AG04450 (cell line): ENCODE results near the gene SERPINI1. TPM values are rescaled to one million over a fixed set of nuclear protein-coding genes. Genes with fewer than 3 reads are reported as not detected.

Experiments
- CTCF ChIA-PET: fragments of 300-600, 350-600 bp; formaldehyde crosslinking; extraction: SDS; loops from one replicate; lab custom pipeline; 2022; ENCODE audit warnings: antibody characterized with exemption, inconsistent platforms; lab: Charles Lee
- POLR2A ChIA-PET: fragments of 350-600 bp; formaldehyde crosslinking; extraction: SDS; loops from one replicate; lab custom pipeline; 2021; ENCODE audit warnings: antibody characterized with exemption, inconsistent platforms; lab: Yijun Ruan, JAX
- DNase-seq: peaks from one replicate; pipeline ENCODE4 v3.0.0-alpha.2; 2011; ENCODE audit warnings: low read depth, low spot score
- H3K27ac ChIP-seq: one replicate; pipeline ENCODE4 v1.5.1; 2012; ENCODE audit warnings: low read depth, low read length, control low read depth
- H3K27me3 ChIP-seq: one replicate; pipeline ENCODE4 v1.6.0; 2012; ENCODE audit warnings: low read length; ENCODE audit not compliant: control insufficient read depth, insufficient read depth
- H3K4me3 ChIP-seq: 2 replicates; pipeline ENCODE4 v1.5.1; 2011; ENCODE audit warnings: mild to moderate bottlenecking, low read depth, low read length, control low read depth
- H3K9me3 ChIP-seq: 2 replicates; pipeline ENCODE4 v1.5.1; 2012; ENCODE audit warnings: low read length; ENCODE audit not compliant: control insufficient read depth, insufficient read depth
- polyA plus RNA-seq: library from polyadenylated mRNA; depleted of rRNA; stranded (reverse); fragments of >200 nt; gene quantifications from 2 replicates; pipeline ENCODE4 v1.2.3, GENCODE V29; 2011
- TF ChIP-seq, protein P1 (sequence below): IDR thresholded peaks from 2 replicates; pipeline ENCODE4 v1.5.1; 2011; ENCODE audit warnings: low read depth, low read length, control low read depth, inconsistent platforms

Gene SERPINI1
- polyA plus RNA-seq, 1 experiment: 0.88 TPM

DNA sequence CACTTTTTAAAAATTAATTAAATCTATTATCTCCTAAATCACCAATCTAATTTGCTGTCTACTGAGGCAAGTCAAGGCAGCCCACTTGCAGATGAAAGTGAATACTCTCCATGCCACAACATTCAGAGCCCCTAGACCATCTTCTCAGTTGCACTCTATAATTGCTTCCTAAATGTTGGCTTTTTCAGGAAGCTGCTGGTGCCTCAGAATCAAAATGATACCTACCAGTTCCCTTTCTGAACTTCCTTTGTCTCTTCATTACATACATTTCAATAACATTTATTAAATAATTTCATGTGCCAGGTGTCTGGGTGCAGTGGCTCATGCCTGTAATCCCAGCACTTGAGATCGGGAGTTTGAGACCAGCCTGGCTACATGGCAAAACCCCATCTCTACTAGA lies 124.1 kb downstream of the SERPINI1 start:
- Histone ChIP-seq H3K4me3 (no peak overlapping the region), H3K27ac (no peak overlapping the region), H3K9me3 (no peaks in the 10 kb centered on the region), H3K27me3 (no peaks in the 10 kb centered on the region)
- no peak for DNase-seq
- CTCF ChIA-PET: interaction anchor here (0.9 to 6.7 kb wide), 2 partner anchors 22 to 181 kb away, joined by 4 to 36 read pairs; no protein-coding TSS in a partner anchor
- TF ChIP-seq, protein P1, sequence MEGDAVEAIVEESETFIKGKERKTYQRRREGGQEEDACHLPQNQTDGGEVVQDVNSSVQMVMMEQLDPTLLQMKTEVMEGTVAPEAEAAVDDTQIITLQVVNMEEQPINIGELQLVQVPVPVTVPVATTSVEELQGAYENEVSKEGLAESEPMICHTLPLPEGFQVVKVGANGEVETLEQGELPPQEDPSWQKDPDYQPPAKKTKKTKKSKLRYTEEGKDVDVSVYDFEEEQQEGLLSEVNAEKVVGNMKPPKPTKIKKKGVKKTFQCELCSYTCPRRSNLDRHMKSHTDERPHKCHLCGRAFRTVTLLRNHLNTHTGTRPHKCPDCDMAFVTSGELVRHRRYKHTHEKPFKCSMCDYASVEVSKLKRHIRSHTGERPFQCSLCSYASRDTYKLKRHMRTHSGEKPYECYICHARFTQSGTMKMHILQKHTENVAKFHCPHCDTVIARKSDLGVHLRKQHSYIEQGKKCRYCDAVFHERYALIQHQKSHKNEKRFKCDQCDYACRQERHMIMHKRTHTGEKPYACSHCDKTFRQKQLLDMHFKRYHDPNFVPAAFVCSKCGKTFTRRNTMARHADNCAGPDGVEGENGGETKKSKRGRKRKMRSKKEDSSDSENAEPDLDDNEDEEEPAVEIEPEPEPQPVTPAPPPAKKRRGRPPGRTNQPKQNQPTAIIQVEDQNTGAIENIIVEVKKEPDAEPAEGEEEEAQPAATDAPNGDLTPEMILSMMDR: no peak
- POLR2A ChIA-PET: no interaction called here

DNA sequence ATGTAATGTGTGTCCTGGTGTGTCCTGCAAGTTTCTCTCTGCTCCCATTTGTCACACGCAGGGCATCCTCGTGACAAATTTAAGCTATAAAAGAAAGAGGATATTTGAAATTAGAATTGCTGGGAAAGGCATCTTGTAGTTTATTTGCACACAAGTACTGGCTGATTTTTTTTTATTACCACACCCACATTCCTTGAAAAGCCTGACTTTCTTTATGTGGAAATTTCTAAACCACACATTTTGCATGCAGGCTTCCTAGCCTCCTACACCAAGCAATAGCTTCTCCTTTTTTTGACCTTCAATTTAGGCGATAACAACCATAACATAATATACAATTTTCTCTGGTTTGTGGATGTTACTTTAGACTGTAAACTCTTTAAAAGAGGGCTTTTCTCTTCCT lies 126.1 kb downstream of the SERPINI1 start:
- H3K4me3 ChIP-seq: no peak overlapping the region
- no peaks in the 10 kb centered on the region for H3K9me3 ChIP-seq
- ChIA-PET POLR2A (interaction anchor here (0.6 kb wide), 1 partner anchor 235 kb away, joined by 3 read pairs; no protein-coding TSS in a partner anchor), CTCF (interaction anchor here (0.6 to 6.7 kb wide), 3 partner anchors 20 to 680 kb away, joined by 6 to 36 read pairs (median 7); no protein-coding TSS in a partner anchor)
- H3K27me3 ChIP-seq: no peaks in the 10 kb centered on the region
- no peak overlapping the region for H3K27ac ChIP-seq
- no peak for DNase-seq
- TF ChIP-seq, protein P1: no peak

DNA sequence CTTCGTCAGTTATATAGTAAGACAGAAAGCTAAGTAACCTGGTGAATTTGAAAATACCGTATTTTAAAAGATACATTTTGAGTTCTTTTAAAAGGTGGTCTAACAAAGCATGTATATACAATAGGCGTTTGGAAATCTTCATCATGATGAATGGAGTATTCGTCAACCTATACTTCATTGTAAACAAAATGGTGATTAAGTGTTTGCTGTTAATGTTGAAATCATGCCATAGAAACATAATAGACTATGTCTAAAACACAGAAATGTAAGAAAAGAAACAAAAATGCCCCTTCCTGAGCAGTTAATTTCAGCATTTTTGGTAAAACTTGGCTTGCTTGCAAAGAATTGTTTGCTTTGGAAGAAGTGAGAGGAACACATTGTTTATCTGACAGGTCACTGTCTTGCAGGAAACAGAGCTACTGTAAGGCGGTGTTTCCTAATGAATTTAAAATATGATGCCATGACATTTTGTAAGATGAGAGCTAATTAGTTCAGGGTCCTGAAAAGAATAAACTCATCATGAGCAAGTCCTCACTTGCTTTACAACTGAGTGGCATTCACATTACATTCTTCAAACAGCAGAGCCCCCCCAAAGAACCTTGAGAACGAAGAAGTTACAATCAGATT lies 126.7 kb downstream of the SERPINI1 start:
- H3K9me3 ChIP-seq: no peaks in the 10 kb centered on the region
- CTCF ChIA-PET: interaction anchor here (0.6 to 6.7 kb wide), 4 partner anchors 10 to 680 kb away, joined by 3 to 36 read pairs (median 6); no protein-coding TSS in a partner anchor
- no peak overlapping the region for H3K4me3 ChIP-seq
- no peak for DNase-seq
- POLR2A ChIA-PET: interaction anchor here (0.6 kb wide), 1 partner anchor 234 kb away, joined by 3 read pairs; no protein-coding TSS in a partner anchor
- H3K27ac ChIP-seq: no peak overlapping the region
- TF ChIP-seq, protein P1: no peak
- no peaks in the 10 kb centered on the region for H3K27me3 ChIP-seq

- Histone ChIP-seq H3K9me3 (no peaks in the 10 kb centered on the region), H3K4me3 (no peak overlapping the region), H3K27me3 (no peaks in the 10 kb centered on the region), H3K27ac (no peak overlapping the region)
- TF ChIP-seq, protein P1: no peak
- ChIA-PET POLR2A (no interaction called here), CTCF (interaction anchor here (6.7 kb wide), 1 partner anchor 17 kb away, joined by 36 read pairs; no protein-coding TSS in a partner anchor)
- no peak for DNase-seq
Measured at GRCh38 chr3:167863811-167864551, 128.5 kb downstream of the SERPINI1 start.

DNA sequence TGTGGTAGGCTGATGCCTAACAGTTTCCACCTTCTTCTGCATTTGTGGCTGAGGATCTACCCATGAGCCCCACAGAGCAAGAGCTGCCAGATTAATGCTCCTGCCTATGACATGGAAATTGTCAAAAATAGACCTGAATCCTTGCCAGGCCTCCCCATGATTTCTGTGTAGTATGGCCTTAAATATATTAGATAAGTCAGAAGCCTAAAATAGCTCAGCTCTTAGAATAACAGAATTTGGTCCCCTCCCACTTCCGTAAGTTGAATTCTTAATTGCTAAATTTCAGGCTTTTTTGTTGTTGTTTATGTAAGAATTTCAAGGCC lies 129.0 kb downstream of the SERPINI1 start:
- ChIA-PET CTCF (interaction anchor here (6.7 kb wide), 1 partner anchor 17 kb away, joined by 36 read pairs; no protein-coding TSS in a partner anchor), POLR2A (no interaction called here)
- no peaks in the 10 kb centered on the region for H3K27me3 ChIP-seq
- H3K4me3 ChIP-seq: no peak overlapping the region
- H3K9me3 ChIP-seq: no peaks in the 10 kb centered on the region
- no peak for DNase-seq
- no peak overlapping the region for H3K27ac ChIP-seq
- TF ChIP-seq, protein P1: no peak
